K562 (cell line): ENCODE results near the gene AP5M1. TPM values are rescaled to one million over a fixed set of nuclear protein-coding genes. Genes with fewer than 3 reads are reported as not detected.
A peak's percentile ranks its signal among the peaks of the same experiment; 100 is the strongest.

Experiments used
- FOSL1 ChIP-seq: fragments of 200-800 bp; sonication (Bioruptor generic); conservative IDR thresholded peaks from 2 replicates; pipeline ENCODE4 v1.6.1; 2016; ENCODE audit warnings: missing genetic modification characterization, missing compliant biosample characterization
- NELFE ChIP-seq: IDR thresholded peaks from 2 replicates; pipeline ENCODE4 v1.6.1; 2011; ENCODE audit warnings: mild to moderate bottlenecking; ENCODE audit not compliant: insufficient read depth, insufficient read length
- PHF8 ChIP-seq: fragments of 200-600 bp; sonication (generic); IDR thresholded peaks from 2 replicates; pipeline ENCODE4 v1.6.1; 2012; ENCODE audit warnings: mixed run types, mild to moderate bottlenecking, inconsistent platforms, low read length, moderate library complexity, borderline replicate concordance
- PREB ChIP-seq: sonication (generic); formaldehyde crosslinking; IDR thresholded peaks from 2 replicates; pipeline ENCODE4 v1.8.1; 2023; ENCODE audit warnings: mild to moderate bottlenecking, missing genetic modification reagents
- SMARCE1 ChIP-seq: fragments of 450-650 bp; IDR thresholded peaks from 2 replicates; pipeline ENCODE4 v1.7.1; 2016; ENCODE audit warnings: mild to moderate bottlenecking
- YY1 ChIP-seq, 3 experiments: IDR thresholded peaks; 2 replicates each; pipeline ENCODE4 v1.6.1; 2011; ENCODE audit warnings: low read length in 2 of 3, mild to moderate bottlenecking in 2 of 3, moderate library complexity in 2 of 3, borderline replicate concordance in 1 of 3, control low read depth in 1 of 3, low read depth in 1 of 3; ENCODE audit not compliant: insufficient read depth in 3 of 3, insufficient replicate concordance in 2 of 3, control insufficient read depth in 1 of 3, insufficient read length in 1 of 3; ENCODE audit errors: extremely low read depth in 1 of 3
- ZBTB11 ChIP-seq, 3 experiments: fragments of 200-800 bp in 1 of 3; fragments of 250-450 bp in 1 of 3; fragments of 450-650 bp in 1 of 3; sonication (Bioruptor Pico) in 1 of 3; sonication (Bioruptor generic) in 1 of 3; formaldehyde crosslinking in 1 of 3; IDR thresholded peaks; 2 replicates each; pipeline versions ENCODE4 v1.6.1 to v1.8.0; 2016 to 2022; ENCODE audit warnings: mild to moderate bottlenecking in 2 of 3, missing genetic modification characterization in 2 of 3, missing compliant biosample characterization in 1 of 3, moderate library complexity in 1 of 3
- ZFX ChIP-seq: sonication (generic); formaldehyde crosslinking; IDR thresholded peaks from 2 replicates; pipeline ENCODE4 v1.8.0; 2022; ENCODE audit warnings: mild to moderate bottlenecking, missing genetic modification reagents, moderate library complexity
- ZNF407 ChIP-seq: fragments of 450-650 bp; IDR thresholded peaks from 2 replicates; pipeline ENCODE4 v1.6.1; 2016; ENCODE audit warnings: low read depth
- polyA plus RNA-seq, 8 experiments: library from polyadenylated mRNA; depleted of rRNA in 4 of 8; stranded (reverse) in 5 of 8; unstranded in 3 of 8; fragments of >200 nt; fragmentation: Nextera tagmentation in 2 of 8; fragmentation: Illumina TruSeq in 1 of 8; extraction: Ambion mirVana in 2 of 8; extraction: Trizol in 1 of 8; gene quantifications; 2 replicates each; pipeline versions ENCODE4 v1.2.1 to v1.2.3, GENCODE V29; 2011 to 2014; ENCODE audit warnings: inconsistent platforms in 1 of 8, missing spikeins in 1 of 8
- total RNA-seq, 7 experiments: library from RNA; depleted of rRNA in 6 of 7; stranded (reverse); fragments of >200 nt in 6 of 7; fragmentation: Illumina TruSeq in 2 of 7; extraction: Trizol in 2 of 7; gene quantifications; 2 replicates each; pipeline versions ENCODE4 v1.2.1 to v1.2.3, GENCODE V29; 2011 to 2021; ENCODE audit warnings: low replicate concordance in 1 of 7
- TF ChIP-seq, protein P1 (sequence below): fragments of 450-650 bp; IDR thresholded peaks from 2 replicates; pipeline ENCODE4 v1.6.1; 2016

Gene AP5M1
- total and polyA plus RNA-seq, 9 of the 15 experiments (the other 6 are each of a cell fraction or from before 2014, with no cell fraction given), result 16.1 to 51.7 (median 30.9) TPM

GRCh38 chr14:57268161-57269069 is at the start of gene AP5M1, which contains the start of gene EXOC5 (continued):
- TF ChIP-seq ZNF407 (peak; percentile 94), PHF8 (peak; percentile 77; the same call in 1 of the 2 replicates), FOSL1 (tag) (no peak), ZBTB11 (CRISPR knock-in tag; IDR thresholded peaks at IDR 0.05) (peak in 1 of 3 experiments; percentile 77; a peak in 2 of 6 replicates), SMARCE1 (peak; percentile 22; the same call in 1 of the 2 replicates), YY1 (IDR thresholded peaks at IDR 0.05; ENCODE audit: borderline replicate concordance in 1 of 3, control insufficient read depth in 1 of 3, extremely low read depth in 1 of 3, insufficient read depth in 3 of 3, insufficient read length in 1 of 3, insufficient replicate concordance in 2 of 3, low read depth in 1 of 3, low read length in 2 of 3) (peak in 2 of 3 experiments; percentile 79 to 89), PREB (no peak), NELFE (no peak), ZFX (CRISPR knock-in tag) (peak; percentile 86)
- TF ChIP-seq, protein P1, sequence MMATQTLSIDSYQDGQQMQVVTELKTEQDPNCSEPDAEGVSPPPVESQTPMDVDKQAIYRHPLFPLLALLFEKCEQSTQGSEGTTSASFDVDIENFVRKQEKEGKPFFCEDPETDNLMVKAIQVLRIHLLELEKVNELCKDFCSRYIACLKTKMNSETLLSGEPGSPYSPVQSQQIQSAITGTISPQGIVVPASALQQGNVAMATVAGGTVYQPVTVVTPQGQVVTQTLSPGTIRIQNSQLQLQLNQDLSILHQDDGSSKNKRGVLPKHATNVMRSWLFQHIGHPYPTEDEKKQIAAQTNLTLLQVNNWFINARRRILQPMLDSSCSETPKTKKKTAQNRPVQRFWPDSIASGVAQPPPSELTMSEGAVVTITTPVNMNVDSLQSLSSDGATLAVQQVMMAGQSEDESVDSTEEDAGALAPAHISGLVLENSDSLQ, result no peak; the same call in 1 of the 2 replicates
